Measurements from ENCODE around the gene CUX1. TPM values are rescaled to one million over a fixed set of nuclear protein-coding genes. Genes with fewer than 3 reads are reported as not detected.
A peak's percentile ranks its signal among the peaks of the same experiment; 100 is the strongest.

Gene CUX1
- total and polyA plus RNA-seq, 4 donors: 40.5 to 138 (median 69.1) TPM

DNA sequence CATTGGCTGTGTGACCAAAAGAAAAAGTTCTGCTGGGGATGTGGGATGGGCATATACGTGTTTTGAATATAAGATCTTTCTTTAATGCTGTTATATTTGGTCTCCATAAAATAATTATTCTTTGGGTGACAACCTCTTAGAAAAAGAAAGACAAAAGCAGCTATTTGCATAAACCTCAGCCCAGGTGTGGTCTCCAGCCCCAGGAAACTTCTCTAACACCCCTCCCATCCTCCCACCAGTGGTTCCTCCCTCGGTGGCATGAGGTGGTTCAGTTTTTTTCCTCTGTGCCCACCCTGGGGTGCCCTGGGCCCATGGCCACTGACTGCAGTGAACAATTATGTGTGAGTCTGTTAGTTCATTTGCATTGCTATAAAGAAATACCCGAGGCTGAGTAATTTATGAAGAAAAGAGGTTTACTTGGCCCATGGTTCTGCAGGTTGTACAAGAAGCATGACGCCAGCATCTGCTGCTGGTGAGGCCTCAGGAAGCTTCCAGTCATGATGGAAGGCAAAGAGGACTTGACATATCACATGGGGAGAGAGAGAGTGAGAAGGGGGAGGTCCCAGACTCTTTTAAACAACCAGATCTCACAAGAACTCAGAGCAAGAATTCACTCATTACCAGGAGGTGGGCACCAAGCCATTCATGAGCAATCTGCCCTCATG, 165.9 kb downstream of the CUX1 start:
- WGBS, 2 donors: 96% methylated on average over 4 of the region's 4 CpGs
- peaks cover 0 to 2% (median 0%) of the 10 kb centered on the region in 4 donors for H3K36me3 ChIP-seq (ENCODE audit: control insufficient read depth in 4 of 4, insufficient read depth in 4 of 4, low read length in 4 of 4)
- TF ChIP-seq, protein P1, sequence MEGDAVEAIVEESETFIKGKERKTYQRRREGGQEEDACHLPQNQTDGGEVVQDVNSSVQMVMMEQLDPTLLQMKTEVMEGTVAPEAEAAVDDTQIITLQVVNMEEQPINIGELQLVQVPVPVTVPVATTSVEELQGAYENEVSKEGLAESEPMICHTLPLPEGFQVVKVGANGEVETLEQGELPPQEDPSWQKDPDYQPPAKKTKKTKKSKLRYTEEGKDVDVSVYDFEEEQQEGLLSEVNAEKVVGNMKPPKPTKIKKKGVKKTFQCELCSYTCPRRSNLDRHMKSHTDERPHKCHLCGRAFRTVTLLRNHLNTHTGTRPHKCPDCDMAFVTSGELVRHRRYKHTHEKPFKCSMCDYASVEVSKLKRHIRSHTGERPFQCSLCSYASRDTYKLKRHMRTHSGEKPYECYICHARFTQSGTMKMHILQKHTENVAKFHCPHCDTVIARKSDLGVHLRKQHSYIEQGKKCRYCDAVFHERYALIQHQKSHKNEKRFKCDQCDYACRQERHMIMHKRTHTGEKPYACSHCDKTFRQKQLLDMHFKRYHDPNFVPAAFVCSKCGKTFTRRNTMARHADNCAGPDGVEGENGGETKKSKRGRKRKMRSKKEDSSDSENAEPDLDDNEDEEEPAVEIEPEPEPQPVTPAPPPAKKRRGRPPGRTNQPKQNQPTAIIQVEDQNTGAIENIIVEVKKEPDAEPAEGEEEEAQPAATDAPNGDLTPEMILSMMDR (IDR thresholded peaks at IDR 0.05; ENCODE audit: control extremely low read depth, extremely low read depth): no peak
- no peak overlapping the region for H3K4me3 ChIP-seq
- no peaks in the 10 kb centered on the region for H3K9me3 ChIP-seq (ENCODE audit: control insufficient read depth in 4 of 4, insufficient read depth in 3 of 4, low read length in 3 of 4)
- H3K27me3 ChIP-seq (ENCODE audit: control insufficient read depth in 3 of 3, insufficient read depth in 3 of 3, low read length in 2 of 3): no peaks in the 10 kb centered on the region
- H3K27ac ChIP-seq (ENCODE audit: low read depth in 1 of 2, low read length in 1 of 2): no peak overlapping the region
- DNase-seq (no peak), ATAC-seq (ENCODE audit: insufficient read depth, low FRiP score) (no peak)
- peaks cover 0 to 20% (median 8%) of the 10 kb centered on the region in 5 donors for H3K4me1 ChIP-seq (ENCODE audit: control insufficient read depth in 5 of 5, insufficient read depth in 5 of 5, low read length in 5 of 5)
- no peak overlapping the region for H3K9ac ChIP-seq (ENCODE audit: insufficient read depth in 1 of 2, low read length in 2 of 2)

DNA sequence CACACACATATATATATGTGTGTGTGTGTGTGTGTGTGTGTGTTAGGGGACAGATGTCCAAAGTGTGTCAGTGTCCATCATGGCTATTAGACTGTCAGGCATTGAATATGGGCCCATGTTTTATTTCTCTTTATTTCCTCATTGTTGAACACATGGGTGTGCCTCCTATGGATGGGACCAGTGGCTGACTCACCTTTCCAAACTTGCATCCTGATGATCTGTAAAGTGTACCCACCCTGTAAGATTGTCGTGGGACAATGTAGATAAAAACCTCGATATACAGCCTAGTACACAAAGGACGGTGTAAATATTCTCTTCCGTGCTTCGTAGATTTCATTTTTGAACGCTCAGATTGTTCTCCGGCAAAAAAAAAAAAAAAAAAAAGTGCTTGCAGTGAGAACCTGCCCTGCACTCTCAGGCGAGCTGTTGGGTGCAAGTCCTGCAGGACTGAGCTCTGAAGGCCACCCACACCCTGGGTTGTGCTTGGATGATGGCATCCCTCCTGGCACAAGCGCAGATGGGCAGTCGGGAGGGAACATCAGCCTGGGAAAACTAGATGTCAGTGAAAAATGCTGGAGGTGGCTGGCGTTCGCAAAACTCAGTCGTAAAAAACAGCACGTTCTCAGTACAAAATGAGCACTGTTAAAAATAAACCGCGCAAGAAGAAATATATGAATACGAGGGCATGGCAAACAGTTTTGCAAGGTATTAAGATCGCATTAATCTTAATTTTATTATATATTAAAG, 166.9 kb downstream of the CUX1 start:
- TF ChIP-seq, protein P1 (IDR thresholded peaks at IDR 0.05; ENCODE audit: control extremely low read depth, extremely low read depth): no peak
- H3K9me3 ChIP-seq (ENCODE audit: control insufficient read depth in 4 of 4, insufficient read depth in 3 of 4, low read length in 3 of 4): no peaks in the 10 kb centered on the region
- H3K4me3 ChIP-seq: no peak overlapping the region
- no peak overlapping the region for H3K27ac ChIP-seq (ENCODE audit: low read depth in 1 of 2, low read length in 1 of 2)
- no peak for ATAC-seq (ENCODE audit: insufficient read depth, low FRiP score)
- DNase-seq: no peak
- peaks cover 0 to 2% (median 0%) of the 10 kb centered on the region in 4 donors for H3K36me3 ChIP-seq (ENCODE audit: control insufficient read depth in 4 of 4, insufficient read depth in 4 of 4, low read length in 4 of 4)
- peaks cover 0 to 20% (median 8%) of the 10 kb centered on the region in 5 donors for H3K4me1 ChIP-seq (ENCODE audit: control insufficient read depth in 5 of 5, insufficient read depth in 5 of 5, low read length in 5 of 5)
- 96 to 97% methylated on average over 18 of the region's 18 CpGs for WGBS, 2 donors
- H3K27me3 ChIP-seq (ENCODE audit: control insufficient read depth in 3 of 3, insufficient read depth in 3 of 3, low read length in 2 of 3): no peaks in the 10 kb centered on the region
- H3K9ac ChIP-seq (ENCODE audit: insufficient read depth in 1 of 2, low read length in 2 of 2): no peak overlapping the region

GRCh38 chr7:101985057-101985902, 167.9 kb downstream of the CUX1 start:
- no peak for ATAC-seq (ENCODE audit: insufficient read depth, low FRiP score)
- 74 to 76% methylated on average over 14 of the region's 14 CpGs for WGBS, 2 donors
- TF ChIP-seq, protein P1 (IDR thresholded peaks at IDR 0.05; ENCODE audit: control extremely low read depth, extremely low read depth): no peak
- H3K4me1 ChIP-seq (ENCODE audit: control insufficient read depth in 5 of 5, insufficient read depth in 5 of 5, low read length in 5 of 5): peaks cover 0 to 20% (median 6%) of the 10 kb centered on the region in 5 donors
- no peaks in the 10 kb centered on the region for H3K9me3 ChIP-seq (ENCODE audit: control insufficient read depth in 4 of 4, insufficient read depth in 3 of 4, low read length in 3 of 4)
- no peaks in the 10 kb centered on the region for H3K27me3 ChIP-seq (ENCODE audit: control insufficient read depth in 3 of 3, insufficient read depth in 3 of 3, low read length in 2 of 3)
- H3K27ac ChIP-seq (ENCODE audit: low read depth in 1 of 2, low read length in 1 of 2): peak overlapping the region in 1 of 2 donors; percentile 58
- DNase-seq: peak in 2 of 3 donors; percentile 40 to 68
- H3K4me3 ChIP-seq: no peak overlapping the region
- peaks cover 0 to 2% (median 0%) of the 10 kb centered on the region in 4 donors for H3K36me3 ChIP-seq (ENCODE audit: control insufficient read depth in 4 of 4, insufficient read depth in 4 of 4, low read length in 4 of 4)
- H3K9ac ChIP-seq (ENCODE audit: insufficient read depth in 1 of 2, low read length in 2 of 2): no peak overlapping the region
